Measurements from ENCODE around the gene ENTPD2.
A peak's percentile ranks its signal among the peaks of the same experiment; 100 is the strongest.

The ENTPD2 gene

GRCh38 chr9:137053944-137054931, at the start of gene ENTPD2:
ENTPD2 (minus strand) TSS chr9:137054061; CDS start chr9:137053997, 64 bp downstream.
- DNase-seq, result no peak

GRCh38 chr9:137103206-137103999, 49.5 kb upstream of the ENTPD2 start:
- no peak for DNase-seq

GRCh38 chr9:137099231-137099630, 45.4 kb upstream of the ENTPD2 start:
- DNase-seq, result no peak

GRCh38 chr9:137097761-137098462, 44.1 kb upstream of the ENTPD2 start:
- DNase-seq, result no peak

GRCh38 chr9:137096785-137097546, 43.1 kb upstream of the ENTPD2 start:
- DNase-seq, result no peak

GRCh38 chr9:137095664-137096517, 42.0 kb upstream of the ENTPD2 start:
- no peak for DNase-seq

GRCh38 chr9:137089232-137089947, 35.5 kb upstream of the ENTPD2 start:
- no peak for DNase-seq

- DNase-seq, result no peak
Observed at GRCh38 chr9:137088121-137088520, 34.3 kb upstream of the ENTPD2 start.

- no peak for DNase-seq
Observed at GRCh38 chr9:137087409-137087925, 33.6 kb upstream of the ENTPD2 start.

GRCh38 chr9:137086531-137087408, 32.9 kb upstream of the ENTPD2 start, which contains the start of gene MAN1B1:
MAN1B1 (plus strand) TSS chr9:137086985; CDS start chr9:137087000, 15 bp downstream.
- DNase-seq, result peak; percentile 93

GRCh38 chr9:137085920-137086530, 32.2 kb upstream of the ENTPD2 start:
- DNase-seq, result no peak

- no peak for DNase-seq
Observed at GRCh38 chr9:137084526-137084925, 30.7 kb upstream of the ENTPD2 start.

GRCh38 chr9:137083394-137084004, 29.6 kb upstream of the ENTPD2 start:
- DNase-seq, result no peak

GRCh38 chr9:137082925-137083290, 29.0 kb upstream of the ENTPD2 start:
- DNase-seq, result no peak

GRCh38 chr9:137082222-137082924, 28.5 kb upstream of the ENTPD2 start:
- no peak for DNase-seq

GRCh38 chr9:137080260-137081122, 26.6 kb upstream of the ENTPD2 start:
- DNase-seq, result no peak

GRCh38 chr9:137079401-137079787, 25.5 kb upstream of the ENTPD2 start:
- no peak for DNase-seq

Data from NCI-H446 treated with DMSO at 0.1 percent for 48 hours (cell line).